CD4-positive, alpha-beta T cell treated with Interferon gamma for 1 hour (primary cell): ENCODE measurements around the gene RGN.
"Not testable (repeated sequence)": the region's sequence is repeated elsewhere in the genome, so short reads cannot be mapped to it uniquely, and the experiment has no call there.

Experiments
- DNase-seq: peaks from one replicate; pipeline ENCODE4 v3.0.0-alpha.2; 2020

The RGN gene

DNA sequence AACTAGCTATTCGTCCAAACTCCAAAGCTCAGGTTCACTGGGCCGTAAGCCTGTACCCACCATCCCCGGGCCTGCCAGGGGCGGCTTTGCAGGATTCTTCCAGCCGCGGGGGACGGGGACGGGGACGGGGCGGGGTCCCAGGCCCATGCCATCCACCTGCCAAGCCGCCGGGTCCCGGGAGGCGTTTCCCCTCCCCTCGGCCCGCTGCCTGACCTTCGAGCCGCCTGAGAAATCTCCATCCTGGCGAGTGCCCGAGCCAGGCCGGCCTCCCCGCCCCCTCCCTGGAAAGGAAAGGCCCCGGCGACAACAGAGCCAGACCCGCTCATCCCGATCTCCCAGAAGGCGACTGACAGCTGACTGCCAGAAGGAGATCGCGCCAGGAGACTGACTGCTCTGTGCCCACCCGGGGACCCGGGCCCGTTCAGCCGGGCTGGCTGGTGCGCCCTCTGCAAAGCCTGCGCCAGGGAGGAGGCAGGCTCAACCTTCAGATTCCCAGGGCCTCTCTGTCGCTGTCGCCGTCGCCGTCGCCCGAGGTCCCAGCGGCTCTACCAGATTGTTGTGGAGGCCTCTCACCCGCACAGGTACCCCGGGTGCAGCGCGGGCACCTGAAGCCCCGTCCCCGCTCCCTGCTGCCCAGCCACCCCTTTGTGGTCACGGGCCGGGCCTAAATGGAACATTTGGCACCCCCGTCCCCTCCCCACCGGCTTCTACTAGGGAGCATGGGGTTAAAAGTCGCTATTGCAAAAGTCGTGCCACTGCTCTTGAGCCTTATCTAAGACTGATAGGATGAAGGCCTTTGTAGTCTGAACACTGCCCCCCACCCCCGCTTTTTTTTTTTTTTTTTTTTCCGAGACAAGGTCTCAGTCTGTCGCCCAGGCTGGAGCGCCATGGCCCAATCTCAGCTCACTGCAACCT, at the start of gene RGN:
Gene RGN (plus strand): TSS at position 315 of the 915 bp plus-strand sequence. CDS start 2,702 bp downstream, outside the sequence.
- no peak for DNase-seq

DNA sequence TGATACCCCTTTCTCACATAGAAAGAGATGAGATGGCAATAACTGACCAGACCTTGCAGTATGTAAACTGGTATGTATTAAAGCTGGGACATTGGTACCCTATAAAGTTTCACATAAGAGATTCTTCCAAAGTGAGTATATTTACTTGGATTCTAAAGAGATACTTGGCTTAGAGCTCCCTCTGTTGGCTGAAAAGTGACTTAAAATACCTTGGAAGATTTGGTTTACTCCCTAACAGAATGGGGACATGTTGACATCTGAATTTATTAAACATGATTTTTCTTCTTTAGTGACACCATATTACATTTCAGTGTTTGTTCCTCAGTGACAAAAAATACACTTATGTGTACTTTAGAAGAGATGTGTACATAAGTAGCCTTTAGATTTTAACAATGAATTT, 47.9 kb upstream of the RGN start:
- no peak for DNase-seq

DNA sequence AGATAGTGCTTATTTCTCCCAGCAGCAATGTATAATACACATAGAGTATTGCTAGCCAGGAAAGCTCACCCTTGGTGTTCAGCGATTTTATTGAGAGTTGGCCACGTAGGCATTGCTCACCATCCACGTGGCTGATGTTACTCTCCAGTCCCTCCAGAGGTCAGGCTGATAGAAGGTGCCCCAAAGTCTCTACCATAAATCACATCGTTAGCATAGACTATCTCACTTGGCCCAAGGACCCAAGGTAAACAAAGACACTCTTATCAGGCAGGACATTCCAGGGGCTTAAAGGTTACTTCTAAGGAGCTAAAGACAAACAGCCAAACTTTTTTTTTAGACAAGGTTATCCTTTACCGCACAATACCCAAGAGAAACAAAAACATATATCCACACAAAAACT, 30.3 kb upstream of the RGN start:
- no peak for DNase-seq

DNA sequence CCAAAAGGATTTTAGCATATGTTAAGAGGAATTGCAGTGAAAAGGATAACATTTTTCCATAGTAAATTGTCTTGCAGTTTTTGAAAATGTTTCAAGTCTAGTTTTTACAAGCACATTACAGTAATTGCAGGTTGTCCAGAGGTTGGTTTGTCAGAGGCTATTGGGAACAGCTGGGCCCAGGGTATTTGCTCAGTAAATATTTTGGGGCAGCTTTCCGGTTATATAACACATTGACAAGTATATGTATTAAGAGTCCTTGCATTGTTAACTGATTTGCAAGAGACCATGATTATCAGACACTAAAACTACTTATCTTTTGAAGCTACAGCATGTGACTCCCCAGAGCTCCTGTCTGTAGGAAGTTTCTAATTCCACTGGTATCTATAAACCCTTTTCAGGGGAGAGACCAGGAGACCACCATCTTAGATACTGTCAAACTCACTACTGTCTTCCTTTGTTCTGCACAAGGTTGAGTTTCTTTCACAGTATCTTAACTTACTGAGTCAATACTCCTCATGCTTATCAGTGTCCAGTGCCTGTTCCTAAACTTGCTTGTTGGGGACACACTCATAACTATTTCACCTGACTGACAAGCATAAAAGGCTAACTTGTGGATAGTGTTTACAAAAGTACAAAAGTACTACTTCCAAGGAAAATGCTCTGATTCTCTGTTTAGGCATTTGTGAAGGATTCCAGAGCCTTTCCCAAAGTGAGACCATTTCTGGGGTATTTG, 18.9 kb upstream of the RGN start:
- no peak for DNase-seq

DNA sequence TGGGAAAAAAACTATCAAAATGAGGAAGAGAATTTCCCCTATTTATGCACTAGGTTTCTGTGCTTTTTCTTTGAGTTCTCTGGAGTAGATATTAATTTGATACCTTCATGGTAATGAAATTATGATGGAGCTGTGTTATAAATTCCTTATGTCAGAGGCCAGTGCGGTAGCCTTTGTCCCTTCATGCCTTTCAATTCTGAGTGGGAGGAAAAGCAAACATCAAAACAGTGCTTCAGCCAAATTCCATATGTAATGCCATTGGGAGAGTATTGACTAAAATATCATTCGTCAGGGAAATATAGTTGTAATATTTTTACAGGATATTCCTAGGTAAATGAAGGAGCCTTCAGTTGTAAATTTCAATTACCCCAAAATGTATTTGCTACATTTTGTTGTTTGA, 17.5 kb upstream of the RGN start:
- no peak for DNase-seq

DNA sequence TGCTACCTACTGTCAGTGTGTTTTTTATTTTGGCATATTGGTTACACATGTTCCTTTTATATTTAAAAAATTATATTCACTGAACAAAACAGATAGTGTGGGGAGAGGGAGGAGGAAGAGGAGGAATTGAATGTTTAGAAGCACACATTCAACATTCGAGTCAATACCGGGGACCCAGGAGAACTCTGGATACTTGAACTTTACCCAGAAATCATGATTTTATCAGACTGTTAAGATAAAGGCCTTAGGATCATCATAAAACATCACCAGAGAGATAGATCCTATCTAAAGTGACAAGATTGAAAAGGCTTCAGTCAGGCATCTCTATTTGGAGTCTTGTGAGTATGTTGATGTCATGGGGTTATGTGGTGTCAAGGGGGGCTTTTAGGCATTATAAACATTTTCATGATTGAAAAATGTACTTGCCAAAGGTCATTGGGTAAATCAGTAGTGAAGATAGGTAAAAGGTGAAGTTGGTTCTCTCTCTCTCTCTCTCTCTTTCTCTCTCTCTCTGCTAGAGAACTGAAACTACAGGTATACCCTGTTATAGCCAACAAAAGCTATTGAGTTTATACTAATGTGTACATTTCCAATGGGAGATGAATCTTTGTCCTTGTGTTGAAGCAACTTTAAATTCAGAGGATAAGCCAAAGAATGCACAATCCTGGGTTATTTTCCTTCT, 16.9 kb upstream of the RGN start:
- no peak for DNase-seq

DNA sequence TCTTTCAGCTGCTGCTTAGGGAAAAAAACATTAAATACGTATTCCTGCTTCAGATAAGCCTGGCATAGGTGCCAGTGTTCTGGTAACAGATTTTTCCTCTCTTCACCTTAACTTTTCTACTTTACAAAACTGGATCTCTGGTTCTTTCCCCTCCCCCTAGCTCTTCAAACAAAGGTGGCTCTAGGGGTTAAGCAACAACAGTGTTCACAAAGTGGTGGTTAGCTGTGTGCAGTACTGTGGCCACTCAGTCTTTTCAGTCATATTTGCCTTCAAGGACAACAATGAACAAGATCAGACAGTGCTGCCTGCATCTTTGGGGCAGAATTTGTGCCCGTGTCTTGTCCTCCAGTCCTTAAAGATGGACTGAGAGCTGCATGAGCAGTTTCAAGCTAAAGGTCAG, 15.1 kb upstream of the RGN start:
- DNase-seq, result no peak

DNA sequence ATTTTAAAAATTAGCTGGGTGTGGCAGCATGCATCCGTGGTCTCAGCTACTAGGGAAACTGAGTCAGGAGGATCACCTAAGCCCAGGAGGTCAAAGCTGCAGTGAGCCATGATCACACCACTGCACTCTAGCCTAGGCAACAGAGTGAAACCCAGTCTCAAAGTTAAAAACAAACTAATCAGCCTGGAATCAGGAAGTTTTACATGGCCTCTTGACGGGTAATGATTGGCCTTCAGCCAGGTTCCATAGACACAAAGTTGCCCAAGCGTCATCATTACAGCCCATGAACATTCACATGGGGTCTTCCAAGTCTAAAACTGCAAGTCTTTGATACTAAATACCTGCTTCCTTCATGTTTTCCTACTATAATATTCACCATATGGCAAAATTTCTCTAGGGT, 10.0 kb upstream of the RGN start:
- DNase-seq, result no peak

DNA sequence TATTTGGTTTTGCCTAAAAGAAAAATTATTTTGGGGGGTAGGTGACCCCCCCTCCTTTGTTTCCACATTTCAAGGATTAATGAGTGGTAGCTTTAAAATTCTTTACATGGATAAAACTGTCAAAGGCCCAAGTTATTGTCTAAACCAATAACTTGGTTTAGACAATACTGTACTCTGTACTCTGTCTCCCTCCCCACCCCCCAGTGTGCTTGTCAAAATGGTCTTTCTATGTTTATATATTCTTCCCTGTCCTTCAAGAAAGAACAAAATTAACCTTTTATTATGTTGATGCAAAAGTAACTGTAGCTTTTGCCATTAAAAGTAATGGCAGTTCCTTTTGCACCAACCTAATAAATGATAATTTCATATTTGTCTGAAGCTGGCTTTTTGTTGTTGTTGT, 9.5 kb upstream of the RGN start:
- DNase-seq, result no peak

DNA sequence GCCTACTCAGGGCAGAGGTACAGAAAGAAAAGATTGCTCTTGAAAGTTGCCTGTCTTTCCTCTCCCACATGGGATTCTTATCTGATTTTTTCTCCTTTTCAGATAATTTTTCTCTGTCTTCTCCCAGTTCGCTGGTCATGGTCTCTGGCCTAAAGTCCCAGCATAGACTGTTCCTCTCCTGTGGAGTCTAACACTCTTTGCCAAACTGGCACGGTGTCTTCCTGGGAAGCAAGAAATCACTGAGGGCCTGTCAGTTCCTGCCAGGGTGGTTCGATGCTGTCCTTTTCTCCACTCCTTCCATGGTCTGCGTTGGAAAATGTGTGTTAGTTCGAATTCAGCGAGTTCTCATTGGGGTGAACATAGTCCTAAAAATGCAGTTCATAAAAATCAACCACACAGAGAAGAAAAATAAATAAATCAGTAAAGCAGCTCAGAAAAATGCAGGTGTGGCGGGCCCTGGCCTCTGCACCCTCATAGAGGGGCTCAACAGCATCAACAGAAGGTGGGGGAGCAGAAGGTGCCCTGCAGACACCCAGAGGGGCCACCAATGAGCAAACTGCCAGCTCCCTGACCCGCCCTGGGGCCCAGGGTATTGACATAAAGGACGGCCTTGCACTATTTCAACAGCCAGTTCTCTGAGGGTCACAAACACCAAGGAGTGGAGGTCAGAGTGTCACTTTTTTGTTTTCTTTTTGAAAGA, 2.1 kb downstream of the RGN start:
- no peak for DNase-seq

DNA sequence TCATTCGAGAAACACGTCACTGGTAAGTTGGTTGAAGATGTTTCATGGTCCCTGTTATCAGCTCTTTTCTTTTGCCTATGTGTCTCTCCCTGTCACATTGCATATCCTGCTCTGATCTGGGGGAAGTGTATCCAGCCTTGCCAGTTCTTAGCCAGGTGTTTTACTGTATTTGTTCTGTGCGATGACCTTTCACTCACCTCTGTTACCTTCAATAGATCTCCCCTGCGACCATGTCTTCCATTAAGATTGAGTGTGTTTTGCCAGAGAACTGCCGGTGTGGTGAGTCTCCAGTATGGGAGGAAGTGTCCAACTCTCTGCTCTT, 2.6 kb downstream of the RGN start:
- no peak for DNase-seq

DNA sequence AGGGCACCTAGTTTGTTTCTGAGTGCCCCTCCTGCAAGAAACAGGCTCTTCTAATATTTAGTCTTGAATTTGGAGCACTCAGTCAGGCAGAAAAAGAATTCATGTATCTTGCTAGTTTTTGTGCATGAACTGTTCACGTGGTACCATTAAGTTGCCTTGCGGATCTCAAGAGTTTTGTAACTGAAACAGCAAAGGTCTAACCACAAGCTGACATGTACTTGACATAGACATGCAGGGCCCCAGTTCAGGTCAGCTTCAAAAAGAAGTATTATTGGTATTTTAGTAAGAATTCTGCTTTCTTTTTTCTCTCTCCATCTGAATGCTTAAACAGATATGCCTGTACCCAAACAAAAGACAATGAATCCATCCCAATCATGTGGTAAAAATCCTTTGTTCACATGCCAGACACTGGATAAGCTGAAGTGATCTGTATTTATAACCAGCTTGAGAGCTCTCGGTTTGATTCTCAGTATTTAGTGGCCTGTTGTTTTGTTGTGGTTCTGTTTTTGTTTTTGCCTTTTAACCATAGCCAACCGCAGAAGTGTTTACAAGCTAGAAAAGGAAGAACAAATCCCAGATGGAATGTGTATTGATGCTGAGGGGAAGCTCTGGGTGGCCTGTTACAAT, 13.0 kb downstream of the RGN start:
- no peak for DNase-seq

DNA sequence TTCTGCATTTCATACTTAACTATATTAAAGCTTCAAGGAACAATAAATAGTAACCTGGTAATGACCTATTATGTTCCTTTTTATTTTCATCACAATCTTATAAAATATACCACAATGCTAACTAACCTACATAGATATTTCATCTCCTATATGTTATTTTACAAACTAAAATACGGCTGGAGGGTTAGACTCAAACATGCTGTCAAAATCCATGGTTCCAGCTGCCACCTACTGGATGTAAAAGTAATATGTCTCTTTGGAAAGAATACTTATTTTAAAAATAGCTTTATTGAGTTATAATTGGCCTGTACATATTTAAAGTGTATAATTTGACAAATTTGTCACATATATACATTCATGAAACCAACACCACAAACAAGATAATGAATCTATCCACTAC, 15.0 kb downstream of the RGN start:
- DNase-seq, result no peak

DNA sequence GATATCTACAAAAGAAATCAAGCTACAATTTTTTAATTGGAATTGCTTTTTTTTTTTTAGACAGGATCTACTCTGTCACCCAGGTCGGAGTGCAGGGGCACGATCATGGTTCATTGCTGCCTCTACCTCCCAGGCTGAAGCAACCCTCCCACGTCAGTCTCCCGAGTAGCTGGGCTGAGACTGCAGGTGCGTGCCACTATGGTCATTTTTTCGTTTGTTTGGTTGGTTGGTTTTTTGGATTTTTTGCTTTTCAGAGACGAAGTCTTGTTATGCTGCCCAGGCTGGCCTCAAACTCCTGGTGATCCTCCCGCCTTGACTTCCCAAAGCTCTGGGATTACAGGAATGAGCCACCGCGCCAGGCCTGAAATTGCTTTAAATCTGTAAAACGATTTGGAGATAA, 15.6 kb downstream of the RGN start:
- DNase-seq, result no peak

DNA sequence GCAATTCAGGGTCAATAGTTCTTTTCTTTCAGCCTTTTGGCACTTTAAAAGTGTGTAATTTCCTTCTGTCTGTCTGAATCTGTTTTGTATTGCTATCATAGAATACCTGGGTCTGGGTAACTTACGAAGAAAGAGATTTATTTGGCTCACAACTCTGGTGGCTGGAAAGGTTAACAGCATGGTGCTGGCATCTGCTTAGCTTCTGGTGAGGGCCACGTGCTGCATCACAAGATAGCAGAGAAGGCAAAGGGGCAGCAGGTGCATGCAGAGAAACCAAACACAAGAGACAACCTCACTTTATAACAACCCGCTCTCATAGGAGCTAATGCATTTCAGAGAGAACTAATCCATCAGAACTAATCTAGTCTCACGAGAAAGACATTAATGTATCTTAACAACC, 18.8 kb downstream of the RGN start:
- no peak for DNase-seq

DNA sequence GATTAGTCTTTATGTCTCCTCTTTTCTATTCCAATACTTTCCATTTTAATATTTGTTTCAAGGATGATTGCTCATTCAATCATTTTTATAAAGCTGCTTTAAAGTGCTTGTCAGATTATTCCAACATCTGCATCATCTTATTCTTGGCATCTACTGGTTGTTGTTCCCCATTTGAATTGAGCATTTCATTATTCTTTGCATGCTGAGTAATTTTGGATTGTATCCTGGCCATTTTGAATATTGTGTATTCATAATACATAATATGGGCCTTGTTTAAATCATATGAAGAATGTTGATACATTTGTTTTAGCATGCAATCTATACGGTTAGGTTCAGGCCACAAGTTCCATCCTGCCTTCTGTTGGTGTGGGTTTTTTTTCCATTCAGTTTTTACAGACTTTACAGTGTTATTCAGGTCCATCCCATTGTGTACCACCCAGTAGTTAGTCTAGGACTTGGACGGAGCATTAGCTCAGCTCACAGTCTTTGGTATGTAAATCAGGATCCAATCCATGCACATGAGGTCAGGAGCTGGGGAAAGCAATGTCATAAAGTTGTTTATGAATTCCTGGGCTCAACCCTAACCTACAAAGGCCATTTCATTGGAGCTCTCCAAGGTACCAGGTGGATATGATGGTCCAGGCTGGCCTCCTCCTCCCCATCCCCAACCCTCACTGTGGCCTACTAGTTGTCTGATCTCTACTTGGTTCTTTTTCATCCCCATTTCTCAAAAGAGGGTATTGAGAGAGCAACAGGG, 20.3 kb downstream of the RGN start:
- DNase-seq, result no peak

DNA sequence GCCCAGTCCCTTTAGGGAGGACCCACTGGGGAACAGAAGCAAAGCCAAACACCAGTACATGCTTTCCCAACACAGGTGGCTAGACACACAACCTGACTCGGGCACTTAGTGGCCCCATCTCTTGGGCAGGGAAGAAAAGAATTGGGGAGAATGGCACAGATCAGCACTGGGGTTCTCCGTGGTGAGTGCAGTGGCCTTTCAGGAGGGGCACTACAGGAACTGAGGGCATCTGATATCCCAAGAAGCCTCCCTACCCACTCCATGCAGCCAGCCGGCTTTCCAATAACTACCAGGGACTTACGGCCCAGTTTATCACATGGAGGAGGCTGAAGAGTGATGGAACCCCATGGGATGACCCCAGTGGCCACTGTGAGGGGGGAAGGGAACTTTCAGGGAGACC, 23.0 kb downstream of the RGN start:
- DNase-seq, result no peak

DNA sequence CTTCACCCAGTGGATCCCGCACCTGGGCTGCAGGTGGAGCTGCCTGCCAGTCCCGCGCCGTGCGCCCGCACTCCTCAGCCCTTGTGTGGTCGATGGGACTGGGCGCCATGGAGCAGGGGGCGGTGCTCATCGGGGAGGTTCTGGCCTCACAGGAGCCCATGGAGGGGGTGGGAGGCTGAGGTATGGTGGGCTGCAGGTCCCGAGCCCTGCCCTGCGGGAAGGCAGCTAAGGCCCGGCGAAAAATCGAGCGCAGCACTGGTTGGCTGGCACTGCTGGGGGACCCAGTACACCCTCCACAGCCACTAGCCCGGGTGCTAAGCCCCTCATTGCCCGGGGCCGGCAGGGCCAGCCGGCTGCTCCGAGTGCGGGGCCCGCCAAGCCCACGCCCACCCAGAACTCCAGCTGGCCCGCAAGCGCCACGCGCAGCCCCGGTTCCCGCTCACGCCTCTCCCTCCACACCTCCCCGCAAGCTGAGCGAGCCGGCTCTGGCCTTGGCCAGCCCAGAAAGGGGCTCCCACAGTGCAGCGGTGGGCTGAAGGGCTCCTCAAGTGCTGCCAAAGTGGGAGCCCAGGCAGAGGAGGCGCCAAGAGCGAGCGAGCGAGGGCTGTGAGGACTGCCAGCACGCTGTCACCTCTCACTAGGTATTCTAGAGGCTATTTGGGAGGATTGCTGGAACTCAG, 32.8 kb downstream of the RGN start:
- DNase-seq, result not testable (repeated sequence)

DNA sequence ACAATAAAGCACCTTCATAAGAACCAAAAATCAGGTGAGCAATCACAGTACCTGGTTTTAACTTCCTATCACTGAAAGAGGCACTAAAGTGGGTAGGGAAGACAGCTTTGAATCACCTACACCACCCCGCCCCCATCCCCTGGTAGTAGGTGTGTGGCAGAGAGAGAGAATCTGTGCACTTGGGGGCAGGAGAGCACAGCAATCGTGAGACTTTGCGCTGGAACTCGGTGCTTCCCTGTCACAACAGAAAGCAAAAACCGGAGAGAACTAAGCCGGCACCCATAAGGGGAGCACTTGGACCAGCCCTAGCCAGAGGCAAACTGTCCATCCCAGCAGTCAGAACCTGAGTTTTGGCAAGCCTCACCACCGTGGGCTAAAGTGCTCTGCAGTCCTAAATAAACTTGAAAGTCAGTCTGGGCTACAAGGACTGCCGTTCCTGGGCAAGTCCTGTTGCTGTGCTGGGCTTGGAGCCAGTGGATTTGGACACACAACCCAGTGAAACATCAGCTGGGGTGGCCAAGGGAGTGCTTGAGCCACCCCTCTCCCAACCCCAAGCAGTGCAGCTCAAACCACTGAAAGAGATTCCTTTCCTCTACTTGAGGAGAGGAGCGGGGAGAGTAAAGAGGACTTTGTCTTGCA, 34.2 kb downstream of the RGN start:
- no peak for DNase-seq

DNA sequence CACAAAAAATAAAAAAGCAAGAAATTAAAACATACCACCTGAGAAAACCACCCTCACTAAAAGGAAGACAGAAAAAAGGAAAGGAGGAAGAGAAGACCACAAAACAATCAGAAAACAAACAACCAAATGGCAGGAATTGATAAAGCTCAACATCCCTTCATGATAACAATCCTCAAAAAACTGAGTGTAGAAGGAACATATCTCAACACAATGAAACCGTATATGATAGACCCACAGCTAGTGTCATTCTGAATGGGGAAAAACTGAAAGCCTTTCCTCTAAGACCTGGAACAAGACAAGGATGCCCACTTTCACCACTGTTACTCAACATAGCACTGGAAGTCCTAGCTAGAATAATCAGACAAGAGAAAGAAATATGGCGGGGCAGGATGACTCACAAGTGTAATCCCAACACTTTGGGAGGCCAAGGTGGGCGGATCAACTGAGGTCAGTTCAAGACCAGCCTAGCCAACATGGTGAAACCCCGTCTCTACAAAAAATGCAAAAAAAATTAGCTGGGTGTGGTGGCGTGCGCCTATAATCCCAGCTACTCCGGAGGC, 38.4 kb downstream of the RGN start:
- DNase-seq, result not testable (repeated sequence)

DNA sequence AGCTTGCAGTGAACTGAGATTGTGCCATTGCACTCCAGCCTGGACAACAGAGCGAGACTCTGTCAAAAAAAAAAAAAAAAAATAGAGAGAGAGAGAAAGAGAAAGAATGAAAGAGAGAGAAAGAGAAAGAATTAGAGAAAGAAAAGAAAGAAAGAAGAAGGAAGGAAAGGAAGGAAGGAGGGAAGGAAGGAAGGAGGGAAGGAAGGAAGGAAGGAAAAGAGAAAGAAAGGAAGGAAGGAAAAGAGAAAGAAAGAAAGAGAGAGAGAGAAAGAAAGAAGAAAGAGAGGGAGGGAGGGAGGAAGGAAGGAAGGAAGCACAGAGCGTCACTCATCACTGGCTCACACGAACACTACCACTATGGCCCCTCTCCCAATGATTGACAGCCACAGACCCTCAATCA, 46.2 kb downstream of the RGN start:
- DNase-seq, result not testable (repeated sequence)
